ENCODE results near the gene NCOA1.
"Not testable (repeated sequence)": the region's sequence is repeated elsewhere in the genome, so short reads cannot be mapped to it uniquely, and the experiment has no call there.

The NCOA1 gene

DNA sequence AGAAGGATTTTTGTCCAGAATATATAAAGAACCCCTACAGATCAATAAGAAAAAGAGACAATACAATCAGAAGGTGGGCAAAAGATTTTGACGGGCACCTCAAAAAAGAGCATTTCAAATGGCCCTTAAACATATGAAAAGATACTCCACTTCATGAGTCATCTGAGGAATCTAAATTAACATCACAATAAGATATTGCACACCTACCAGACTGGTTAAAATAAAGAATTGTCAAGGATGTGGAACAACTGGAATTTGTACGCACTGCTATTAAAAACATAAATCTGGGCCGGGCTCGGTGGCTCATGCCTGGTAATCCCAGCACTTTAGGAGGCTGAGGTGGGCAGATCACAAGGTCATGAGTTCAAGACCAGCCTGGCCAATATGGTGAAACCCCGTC, 17.0 kb upstream of the NCOA1 start:
- ATAC-seq (no peak), DNase-seq (no peak)

DNA sequence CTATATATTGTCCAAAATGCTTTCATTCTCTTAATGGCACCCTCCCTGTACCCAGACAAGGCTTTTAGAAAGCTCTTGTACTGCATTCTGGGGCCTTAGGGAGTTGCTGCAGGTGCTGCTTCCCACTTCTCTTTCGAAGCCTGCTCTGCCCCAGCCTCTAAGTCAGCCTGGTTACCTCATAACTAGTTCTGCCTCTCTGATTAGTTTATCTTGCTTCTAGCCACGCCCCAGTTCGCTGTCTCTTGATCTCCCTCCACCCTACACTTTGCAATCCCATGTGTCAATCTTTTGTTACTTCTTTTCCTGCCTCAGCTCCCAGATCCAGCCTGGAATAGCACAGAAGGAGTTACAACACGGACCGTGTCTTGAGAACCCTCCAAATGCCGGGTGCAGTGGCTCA, 13.8 kb upstream of the NCOA1 start:
- ATAC-seq (no peak), DNase-seq (no peak)

DNA sequence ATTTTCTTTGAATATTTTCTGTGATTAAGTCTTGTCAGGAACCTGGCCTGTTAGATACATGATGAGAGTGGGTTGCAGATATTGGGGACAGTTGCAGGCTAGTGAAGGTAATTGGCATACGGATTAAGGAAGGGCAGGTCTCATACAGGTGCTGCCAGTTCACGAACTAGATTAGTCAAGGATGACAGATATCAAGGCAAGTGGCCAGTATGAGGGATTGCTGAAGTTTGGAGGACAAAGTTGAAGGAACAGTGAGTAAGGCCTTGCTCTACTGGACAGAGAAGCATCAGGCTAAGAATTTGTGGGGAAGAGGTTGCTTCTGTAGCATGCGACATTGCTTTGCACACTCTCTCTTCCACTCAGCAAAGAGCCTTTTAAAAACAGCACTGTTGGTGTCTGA, 12.8 kb upstream of the NCOA1 start:
- DNase-seq (no peak), ATAC-seq (no peak)

DNA sequence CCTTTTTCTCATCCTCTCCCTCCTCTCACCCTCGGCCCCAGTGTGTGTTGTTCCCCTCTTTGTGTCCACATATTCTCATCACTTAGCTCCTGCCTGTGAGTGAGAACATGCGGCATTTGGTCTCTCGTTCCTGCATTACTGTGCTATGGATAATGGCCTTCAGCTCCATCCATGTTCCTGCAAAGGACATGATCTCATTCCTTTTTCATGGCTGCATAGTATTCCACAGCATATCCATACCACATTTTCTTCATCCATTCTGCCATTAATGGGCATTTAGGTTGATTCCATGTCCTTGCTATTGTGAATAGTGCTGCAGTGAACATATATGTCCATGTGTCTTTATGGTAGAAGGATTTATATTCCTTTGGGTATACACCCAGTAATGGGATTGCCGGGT, 10.8 kb upstream of the NCOA1 start:
- DNase-seq: no peak

DNA sequence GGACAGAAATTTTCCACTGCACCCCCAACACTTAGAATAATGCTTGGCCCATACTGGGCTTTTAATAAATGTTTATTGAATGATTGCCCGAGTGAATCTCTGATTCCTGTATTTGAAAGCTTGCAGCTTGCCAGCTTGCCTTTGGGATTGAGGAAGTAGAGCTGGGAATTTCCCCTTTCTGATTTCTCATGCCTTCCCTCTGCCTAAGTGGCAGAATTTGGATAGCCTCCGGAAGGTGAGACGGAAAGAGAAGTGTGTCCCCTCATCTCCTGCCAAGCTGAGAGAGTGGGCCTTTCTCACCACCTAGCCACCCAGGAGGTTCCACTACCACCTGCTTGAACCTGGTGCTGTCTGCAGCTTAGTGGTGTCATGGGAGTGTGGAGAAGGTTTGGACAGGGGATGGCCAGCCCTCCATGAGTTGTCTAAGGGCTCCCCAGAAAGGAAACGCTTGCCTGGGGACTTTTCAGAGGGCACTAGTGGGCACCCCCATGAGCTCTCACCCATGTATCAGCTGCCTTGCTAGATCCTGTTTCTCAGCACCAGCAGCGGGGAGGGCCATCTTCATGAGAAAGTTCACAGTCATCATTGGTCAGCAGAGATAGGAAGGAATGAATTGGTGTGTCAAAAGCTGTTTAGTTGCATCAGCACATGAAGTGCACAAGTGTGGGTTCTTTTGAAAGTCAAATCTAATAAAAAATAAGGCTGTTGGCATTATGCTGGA, 8.6 kb upstream of the NCOA1 start:
- DNase-seq (no peak), ATAC-seq (no peak)

More for the DNA sequence above, 10.8 kb upstream of the NCOA1 start:
- ATAC-seq: no peak

DNA sequence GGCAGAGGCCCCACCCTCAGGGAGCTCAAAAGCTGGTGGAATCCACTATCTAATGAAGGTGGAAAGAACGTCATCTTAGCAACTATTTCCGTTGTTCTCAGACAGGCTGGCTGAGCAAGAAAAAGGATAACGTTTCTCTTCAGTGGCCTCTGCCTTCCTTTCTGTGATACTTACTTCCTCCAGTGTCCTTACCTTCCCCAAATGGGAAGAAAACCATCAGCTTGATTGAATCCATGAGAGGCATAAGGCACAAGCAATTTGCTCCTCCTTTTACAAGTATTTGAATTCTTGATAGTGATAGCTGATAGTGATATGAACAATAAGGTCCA, 8.1 kb upstream of the NCOA1 start:
- DNase-seq: no peak

DNA sequence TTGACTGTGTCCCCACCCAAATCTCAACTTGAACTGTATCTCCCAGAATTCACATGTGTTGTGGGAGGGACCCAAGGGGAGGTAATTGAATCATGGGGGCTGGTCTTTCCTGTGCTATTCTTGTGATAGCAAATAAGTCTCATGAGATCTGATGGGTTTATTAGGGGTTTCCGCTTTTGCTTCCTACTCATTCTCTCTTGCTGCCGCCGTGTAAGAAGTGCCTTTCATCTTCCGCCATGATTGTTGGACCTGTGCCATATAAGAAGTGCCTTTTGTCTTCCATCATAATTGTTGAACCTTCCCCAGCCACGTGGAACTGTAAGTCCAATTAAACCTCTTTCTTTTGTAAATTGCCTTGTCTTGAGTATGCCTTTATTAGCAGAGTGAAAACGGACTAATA, 6.4 kb upstream of the NCOA1 start:
- ATAC-seq, DNase-seq: not testable (repeated sequence)

More for the DNA sequence above, 8.1 kb upstream of the NCOA1 start:
- no peak for ATAC-seq

DNA sequence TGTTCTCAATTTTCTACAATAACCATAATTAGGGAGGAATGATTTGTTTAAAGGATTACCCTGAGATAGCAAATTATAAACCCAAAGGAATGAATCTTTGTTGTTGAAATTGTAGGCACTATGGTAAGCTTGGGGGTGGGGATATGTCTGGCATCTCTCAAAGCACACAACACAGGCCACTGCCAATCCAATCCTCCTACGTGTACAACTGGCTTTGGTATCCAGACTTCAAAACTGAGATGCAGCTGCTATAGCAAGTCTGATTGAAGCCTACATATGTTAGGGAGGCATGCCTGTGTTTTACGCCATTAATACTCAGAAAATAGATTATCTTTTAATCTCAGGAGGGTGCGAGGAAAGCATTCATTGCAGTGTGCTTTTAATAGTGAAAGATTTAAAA, 5.9 kb upstream of the NCOA1 start:
- ATAC-seq: no peak

DNA sequence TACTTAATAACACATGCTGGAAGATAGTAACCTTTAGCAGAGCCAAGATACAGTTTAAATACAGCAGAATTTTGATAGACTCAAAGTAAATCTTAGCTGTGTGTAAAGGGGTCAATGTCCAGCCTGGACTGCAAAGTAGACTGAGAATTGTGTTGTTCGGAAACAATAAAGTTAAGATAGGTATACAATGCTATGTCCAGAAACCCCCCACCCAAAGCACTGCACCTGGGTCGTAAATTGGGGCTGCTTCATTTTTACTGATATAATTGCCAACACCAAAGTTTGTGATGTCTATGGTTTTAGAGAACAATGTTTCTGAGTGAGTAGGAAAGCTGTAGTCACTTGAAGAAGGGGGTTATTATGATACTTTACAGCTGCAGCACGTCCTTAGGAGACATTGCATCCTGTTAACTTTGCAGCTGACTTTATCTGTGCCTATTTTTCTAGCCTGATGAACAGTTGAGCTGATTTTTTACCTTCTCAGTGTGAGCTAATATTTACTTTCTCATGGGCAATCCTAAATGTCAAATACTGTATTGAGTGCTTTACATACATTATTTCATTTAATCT, 4.3 kb upstream of the NCOA1 start:
- DNase-seq (no peak), ATAC-seq (no peak)

More for the DNA sequence above, 5.9 kb upstream of the NCOA1 start:
- no peak for DNase-seq

DNA sequence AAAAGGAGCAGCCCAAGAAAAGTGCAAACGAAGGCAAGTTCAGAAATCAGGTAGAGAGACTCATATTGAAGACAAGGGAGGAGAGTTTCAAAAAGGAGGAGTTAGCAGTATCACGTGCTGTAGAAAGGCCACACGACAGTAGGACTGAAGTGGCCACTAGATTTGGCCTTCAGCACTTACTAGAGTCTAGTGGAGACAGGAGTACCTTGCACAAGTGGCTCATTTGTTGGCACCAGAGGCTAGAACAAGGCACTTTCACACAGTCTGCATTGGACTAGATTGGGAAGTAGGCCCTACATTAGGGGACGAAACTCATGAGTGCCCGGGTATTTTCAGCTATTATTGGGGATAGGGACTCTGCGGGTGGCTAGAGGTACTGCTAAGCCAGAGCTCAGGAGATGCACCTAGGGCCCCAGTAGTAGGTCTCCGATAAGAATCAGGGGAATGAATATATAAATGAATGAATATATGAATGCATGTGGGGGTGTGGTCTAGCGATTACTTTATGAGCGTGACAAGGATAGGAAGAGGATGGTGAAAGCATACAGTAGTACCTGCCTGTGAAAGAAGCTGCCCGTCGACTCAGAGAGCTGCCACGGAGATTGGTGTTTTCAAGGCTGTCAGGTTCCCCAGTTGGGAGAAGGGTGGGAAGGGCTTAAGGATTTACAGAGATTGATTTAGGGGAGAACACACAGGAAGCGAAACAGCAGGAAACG, 1.4 kb upstream of the NCOA1 start:
- ATAC-seq: no peak
- DNase-seq: no peak

DNA sequence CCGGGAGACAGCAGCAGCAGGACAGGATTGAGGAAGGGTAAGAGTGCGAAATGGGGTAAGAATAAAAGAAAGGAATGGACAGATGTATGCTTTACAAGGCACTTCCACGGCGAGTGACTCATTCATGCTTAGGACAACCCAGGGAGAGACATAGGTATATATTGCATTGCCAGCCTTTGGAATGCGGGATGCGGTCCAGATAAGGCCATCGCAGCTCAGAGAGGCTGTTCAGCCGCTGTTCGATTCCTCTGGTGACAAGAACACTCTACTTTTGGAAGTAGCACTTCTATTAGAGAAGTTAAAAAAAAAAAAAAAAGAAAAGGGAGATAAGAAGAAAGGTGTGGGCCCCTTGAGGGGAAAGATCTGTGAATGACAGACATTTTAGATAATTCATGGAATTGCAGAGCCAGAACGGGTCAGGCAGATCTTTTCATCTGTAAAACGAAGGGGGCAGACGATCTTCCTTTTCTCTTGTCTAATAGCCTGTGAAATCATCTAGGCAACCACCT, 819 bp upstream of the NCOA1 start:
- DNase-seq (no peak), ATAC-seq (no peak)

DNA sequence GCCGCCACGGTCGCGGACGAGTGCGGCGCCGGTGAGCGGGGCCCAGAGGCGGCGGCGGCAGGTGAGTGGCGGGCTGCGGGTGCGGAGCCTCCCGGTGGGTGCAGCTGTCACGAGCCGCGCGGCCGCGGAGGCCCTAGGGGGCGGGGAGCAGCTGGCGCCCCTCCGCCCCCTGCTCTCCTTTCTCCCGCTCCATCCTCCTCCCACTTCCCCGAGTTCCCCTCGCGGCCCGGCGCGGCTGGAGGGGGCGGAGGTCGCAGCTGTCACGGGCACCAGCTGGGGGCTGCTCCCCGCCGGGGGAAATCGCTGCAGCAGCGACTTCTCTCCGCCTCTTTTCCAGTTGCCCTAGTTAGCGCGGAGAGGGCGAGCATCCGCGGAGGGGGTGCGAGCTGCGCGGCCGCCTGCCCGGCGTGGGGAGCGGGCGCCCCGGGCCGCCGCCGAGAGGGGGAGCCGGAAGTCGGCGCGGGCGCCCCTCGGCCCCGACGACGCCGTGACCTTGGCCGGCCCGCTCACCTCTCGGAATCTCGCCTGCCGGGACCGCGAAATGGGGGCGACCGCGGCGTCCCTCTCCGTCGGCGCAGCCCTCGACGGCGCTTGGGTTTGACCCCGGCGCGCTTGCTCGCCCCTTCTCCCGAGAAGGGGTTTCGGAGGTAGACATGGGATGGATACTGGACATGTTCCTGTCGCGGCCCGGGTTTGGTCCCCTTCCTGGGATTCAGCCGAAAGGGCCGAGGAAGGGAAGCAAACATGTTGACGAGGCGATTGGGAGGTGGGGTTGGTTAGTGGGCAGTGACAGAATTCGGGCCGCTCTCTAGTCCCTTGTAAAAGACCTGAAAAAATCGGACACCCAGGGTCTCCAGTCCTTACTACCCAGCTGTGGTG, 727 bp downstream of the NCOA1 start:
- ATAC-seq (peak; percentile 41), DNase-seq (peak; percentile 62)

DNA sequence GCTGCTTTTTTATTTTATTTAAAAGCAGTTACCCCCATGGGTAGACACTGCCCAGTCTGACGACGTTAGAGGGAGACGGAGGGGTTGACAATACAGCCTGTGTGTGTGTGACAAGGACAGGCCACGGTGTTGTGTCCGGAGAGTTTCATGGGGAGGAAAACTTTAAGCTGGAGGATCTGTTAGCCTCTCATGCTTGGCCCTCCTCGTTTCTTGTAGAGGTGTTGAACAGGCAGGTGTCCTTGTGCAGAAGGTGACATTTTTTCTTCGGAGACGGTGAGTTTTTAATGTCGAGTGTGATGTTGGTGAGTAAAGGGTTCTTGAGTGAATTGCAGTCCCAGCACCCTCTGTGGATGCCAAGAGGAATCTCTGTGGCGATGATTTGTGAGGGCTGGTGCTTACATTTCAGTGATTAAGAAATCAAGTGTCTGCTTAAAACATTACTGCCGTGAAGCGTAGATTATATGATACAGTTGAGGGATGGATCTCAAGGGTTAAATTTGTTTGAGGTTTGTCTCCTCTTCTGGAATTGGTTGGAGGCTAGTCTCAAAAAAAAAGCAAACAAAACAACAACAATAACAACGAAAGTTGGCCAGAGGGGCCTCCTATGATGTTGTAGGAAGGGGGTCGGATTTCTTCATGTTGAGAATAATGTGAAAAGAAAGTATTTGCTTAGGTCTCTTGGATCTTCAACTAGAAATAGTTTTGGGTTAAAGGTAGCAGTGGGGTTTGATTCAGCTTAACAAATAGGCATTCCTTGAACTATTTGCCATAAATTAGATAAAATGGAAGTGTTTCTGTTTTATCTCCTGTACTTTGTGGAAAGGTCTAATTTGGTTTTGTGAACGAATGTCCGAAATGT, 1.6 kb downstream of the NCOA1 start:
- no peak for ATAC-seq
- peak; percentile 17 for DNase-seq

DNA sequence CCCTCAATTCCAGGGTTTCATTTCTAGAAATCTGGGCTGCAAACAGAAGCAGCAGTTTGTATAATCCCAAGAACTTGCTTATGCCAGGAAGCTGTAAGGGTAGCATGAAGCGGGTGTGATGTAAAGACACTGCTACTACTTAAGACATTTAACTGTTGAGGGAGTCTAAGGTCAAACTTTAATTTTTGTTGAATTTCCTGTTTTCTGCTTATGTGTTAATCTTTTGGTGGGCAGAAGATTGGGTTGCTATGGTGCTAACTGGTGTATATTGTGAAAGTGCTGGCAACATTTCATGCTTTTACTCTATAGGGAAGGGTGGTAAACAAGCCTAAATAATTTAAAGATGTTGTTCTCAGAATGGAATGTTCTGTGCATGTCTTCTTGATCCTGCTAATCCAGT, 2.7 kb downstream of the NCOA1 start:
- DNase-seq: no peak
- ATAC-seq: no peak

DNA sequence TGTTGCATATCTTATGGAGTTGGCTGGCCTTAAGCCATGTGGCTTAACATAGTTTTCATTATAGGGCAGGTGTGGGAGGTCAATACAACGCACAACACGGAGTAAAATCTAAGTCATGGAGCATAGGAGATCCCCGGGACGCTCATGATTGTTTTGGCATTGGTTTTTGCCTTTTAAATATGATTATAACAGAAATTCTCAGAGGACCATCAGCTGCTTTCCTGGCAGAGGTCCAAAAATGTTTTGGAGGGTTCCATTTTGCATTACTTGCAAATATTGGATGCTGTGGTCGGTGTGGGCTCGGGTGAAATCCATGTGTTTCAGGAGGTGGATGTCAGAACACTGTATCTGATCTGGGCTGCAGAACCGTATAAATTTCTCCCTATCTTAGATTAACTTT, 3.4 kb downstream of the NCOA1 start:
- DNase-seq (no peak), ATAC-seq (no peak)

DNA sequence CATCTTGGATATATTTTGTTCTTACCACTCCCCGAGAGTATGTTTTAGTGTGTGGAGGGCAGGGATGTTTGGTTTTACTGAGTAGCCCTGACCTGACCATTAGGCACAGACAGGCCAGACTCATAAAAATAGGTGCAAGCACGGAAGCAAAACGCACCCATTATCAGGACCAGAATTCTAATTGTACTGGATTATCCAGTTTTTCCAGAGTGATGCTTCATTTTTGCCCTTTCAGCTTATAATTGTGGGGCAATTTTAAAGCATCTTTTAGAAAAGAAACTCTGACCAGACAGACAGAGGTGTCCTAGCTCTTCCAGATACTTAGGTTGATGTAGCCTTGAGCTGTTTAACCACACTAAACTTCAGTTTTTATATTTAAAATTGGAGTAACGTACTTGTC, 4.4 kb downstream of the NCOA1 start:
- no peak for ATAC-seq

DNA sequence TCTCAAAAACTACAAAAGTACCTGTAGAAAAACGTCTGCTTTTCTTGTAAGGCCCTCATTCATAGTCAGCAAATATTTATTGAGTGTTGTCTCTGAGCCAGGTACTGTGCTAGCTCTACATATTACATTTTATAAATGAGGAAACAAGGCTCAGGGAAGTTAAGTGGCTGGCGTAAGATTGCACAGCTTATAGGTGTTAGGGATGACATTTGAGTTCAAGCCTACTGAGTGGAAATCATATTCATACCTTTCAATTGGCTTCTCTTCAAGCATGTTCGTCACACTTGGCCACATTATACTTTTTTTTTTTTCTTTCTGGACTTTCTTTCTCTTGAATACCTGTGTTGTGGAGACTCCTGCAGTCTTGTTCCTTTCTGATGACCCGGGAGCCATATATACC, 5.9 kb downstream of the NCOA1 start:
- ATAC-seq (no peak), DNase-seq (no peak)

More for the DNA sequence above, 4.4 kb downstream of the NCOA1 start:
- no peak for DNase-seq

DNA sequence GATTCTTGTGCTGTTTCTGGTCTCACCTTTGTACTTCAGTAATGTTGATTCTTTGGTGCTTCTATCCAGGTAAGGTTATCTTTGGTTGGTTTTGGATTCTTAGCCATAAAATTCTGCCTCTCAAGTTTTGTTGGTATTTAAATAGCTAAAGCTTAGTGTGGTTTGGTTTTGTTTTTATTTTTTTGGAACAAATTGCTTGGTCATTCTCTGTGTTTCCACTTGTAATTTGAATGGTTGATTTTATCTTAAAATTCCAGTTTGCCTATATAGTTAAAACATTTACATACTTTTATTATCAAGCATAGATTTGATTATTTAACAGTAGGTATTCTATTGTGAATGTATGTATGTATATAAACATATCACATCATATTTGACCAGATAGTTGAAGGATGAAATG, 6.6 kb downstream of the NCOA1 start:
- DNase-seq (no peak), ATAC-seq (no peak)

DNA sequence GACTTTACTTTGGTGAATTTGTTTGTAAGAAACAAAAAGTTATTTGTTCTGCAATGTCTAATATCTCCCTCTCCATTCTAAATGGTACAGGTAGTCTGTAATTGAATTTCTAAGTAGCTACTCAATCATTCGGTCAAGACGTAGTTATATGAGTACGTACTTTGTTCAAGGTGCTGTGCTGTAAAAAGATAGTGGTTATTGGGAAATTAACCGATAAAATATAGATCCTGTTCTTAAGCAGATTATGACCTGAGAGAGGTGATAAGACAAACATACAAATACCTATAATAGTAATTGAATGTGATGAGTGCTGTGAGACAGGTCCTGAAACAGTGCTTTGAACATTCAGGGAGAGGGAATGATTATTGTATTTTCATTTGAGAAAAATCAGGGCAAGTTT, 7.1 kb downstream of the NCOA1 start:
- ATAC-seq (no peak), DNase-seq (no peak)

DNA sequence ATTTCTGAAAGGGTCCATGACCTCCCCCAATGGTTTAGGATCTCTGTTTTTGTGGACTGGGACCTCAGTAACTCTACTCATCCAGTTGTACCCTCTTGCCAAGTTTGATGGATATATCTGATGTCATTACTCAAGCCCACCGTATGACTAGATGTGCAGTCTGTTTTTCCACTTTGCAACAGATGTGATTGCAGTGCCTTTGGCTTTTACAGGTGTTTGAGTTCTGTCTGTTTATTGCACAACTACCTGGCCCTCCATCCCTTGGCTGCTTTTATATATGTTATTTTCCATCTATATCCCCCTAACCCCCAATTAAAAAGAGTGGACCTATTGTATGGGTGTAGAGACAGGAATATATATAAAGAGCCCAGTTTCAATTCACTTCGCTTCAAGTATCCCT, 10.8 kb downstream of the NCOA1 start:
- ATAC-seq (no peak), DNase-seq (no peak)

DNA sequence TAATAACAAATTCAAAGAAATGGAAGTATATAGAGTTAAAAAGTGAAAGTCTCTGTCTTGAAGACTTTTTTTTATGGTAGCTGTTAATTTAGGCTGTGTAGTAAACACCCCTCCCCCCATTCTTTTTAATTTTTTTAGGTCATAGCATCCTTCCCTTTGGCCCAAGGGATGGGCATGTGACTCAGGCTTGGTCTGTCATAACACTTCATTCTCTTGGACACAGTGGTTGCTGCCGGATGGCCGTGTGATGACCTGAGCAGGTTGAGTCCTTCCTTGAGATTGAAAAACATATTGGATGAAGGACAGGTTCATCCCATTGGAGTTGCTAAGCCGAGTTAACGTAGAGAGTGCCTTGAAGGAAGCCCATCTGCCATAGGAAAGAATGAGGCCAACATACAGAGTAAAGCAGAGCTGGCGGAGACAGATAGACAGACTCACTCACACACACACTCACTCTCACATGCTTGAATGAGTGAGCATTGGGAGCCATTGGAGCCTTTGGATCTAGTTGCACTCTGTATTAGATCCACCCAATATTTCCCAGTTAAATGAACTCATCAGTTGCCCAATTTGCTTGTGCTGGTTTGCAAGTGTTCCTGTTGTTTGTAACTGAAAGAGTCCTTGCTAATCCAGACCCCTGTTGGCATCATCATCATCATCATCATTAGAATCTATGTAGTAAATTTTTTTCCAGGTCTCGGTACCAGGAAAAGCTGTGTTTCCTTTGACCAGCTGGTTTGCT, 14.7 kb downstream of the NCOA1 start:
- DNase-seq (no peak), ATAC-seq (no peak)
